Smooth muscle cell (in vitro differentiated cells): ENCODE measurements around the gene CPEB2. TPM values are rescaled to one million over a fixed set of nuclear protein-coding genes. Genes with fewer than 3 reads are reported as not detected.
A peak's percentile ranks its signal among the peaks of the same experiment; 100 is the strongest.

ENCODE experiments used
- DNase-seq: peaks from one replicate; lab custom pipeline; 2025; ENCODE audit not compliant: unreplicated experiment; lab: John Stamatoyannopoulos, UW
- H2AFZ ChIP-seq: fragments of 200-600 bp; sonication (generic); 2 replicates; pipeline ENCODE4 v1.6.0; 2016; ENCODE audit warnings: antibody characterized with exemption, low read depth, mild to moderate bottlenecking
- H3F3A ChIP-seq: fragments of 200-600 bp; sonication (generic); 2 replicates; pipeline ENCODE4 v1.6.0; 2017; ENCODE audit warnings: antibody characterized with exemption, low read depth
- H3K27ac ChIP-seq: fragments of 200-600 bp; sonication (generic); 2 replicates; pipeline ENCODE4 v1.5.1; 2016; ENCODE audit warnings: low read depth, mild to moderate bottlenecking
- H3K27me3 ChIP-seq: fragments of 200-600 bp; sonication (generic); 2 replicates; pipeline ENCODE4 v1.6.1; 2016; ENCODE audit warnings: low read depth, mild to moderate bottlenecking
- H3K36me3 ChIP-seq: fragments of 200-600 bp; sonication (generic); 2 replicates; pipeline ENCODE4 v1.5.1; 2016; ENCODE audit warnings: low read depth
- H3K4me1 ChIP-seq: fragments of 200-600 bp; sonication (generic); 2 replicates; pipeline ENCODE4 v1.5.1; 2016; ENCODE audit warnings: low read depth
- H3K4me2 ChIP-seq: fragments of 200-600 bp; sonication (generic); 2 replicates; pipeline ENCODE4 v1.6.0; 2016; ENCODE audit warnings: mild to moderate bottlenecking
- H3K4me3 ChIP-seq: fragments of 200-600 bp; sonication (generic); 2 replicates; pipeline ENCODE4 v1.5.1; 2016; ENCODE audit warnings: mild to moderate bottlenecking
- H3K79me2 ChIP-seq: fragments of 200-600 bp; sonication (generic); 2 replicates; pipeline ENCODE4 v1.6.0; 2016; ENCODE audit warnings: low read depth, mild to moderate bottlenecking
- H3K9ac ChIP-seq: fragments of 200-600 bp; sonication (generic); 2 replicates; pipeline ENCODE4 v1.6.0; 2016; ENCODE audit warnings: low read depth
- H3K9me3 ChIP-seq: fragments of 200-600 bp; sonication (generic); replicated peaks from 2 replicates; pipeline ENCODE4 v1.5.1; 2016; ENCODE audit warnings: low read depth
- H4K20me1 ChIP-seq: fragments of 200-600 bp; sonication (generic); 2 replicates; pipeline ENCODE4 v1.6.0; 2016; ENCODE audit warnings: low read depth
- CTCF ChIP-seq: fragments of 200-600 bp; sonication (generic); IDR thresholded peaks from 2 replicates; pipeline ENCODE4 v1.5.1; 2017; ENCODE audit warnings: borderline replicate concordance, mild to moderate bottlenecking, antibody characterized with exemption; ENCODE audit not compliant: insufficient read depth, poor library complexity, severe bottlenecking
- WGBS: methylation state at CpG from one replicate; pipeline ENCODE4 v1.1.7; 2016; ENCODE audit warnings: low lambda C conversion rate; 5-methylcytosine and 5-hydroxymethylcytosine counted together
- polyA plus RNA-seq: library from polyadenylated mRNA; unstranded; fragments of >200 nt; fragmentation: Nextera tagmentation; extraction: Ambion mirVana; gene quantifications from 2 replicates; pipeline ENCODE4 v1.2.1, GENCODE V29; 2016
- total RNA-seq: library from RNA; depleted of rRNA; stranded (reverse); fragments of >200 nt; gene quantifications from 2 replicates; pipeline ENCODE4 v1.2.3, GENCODE V29; 2014

CPEB2 gene
- 30.9 and 35.4 TPM in 2 replicates for total RNA-seq
- 5.8 and 7.6 TPM in 2 replicates for polyA plus RNA-seq

- Histone ChIP-seq H3K79me2 (peaks cover 31% of the 10 kb centered on the region), H4K20me1 (peaks cover 32% of the 10 kb centered on the region), H3K36me3 (no peaks in the 10 kb centered on the region), H3K9ac (peak within 1 kb of the TSS; percentile 94), H3K4me2 (peak within 1 kb of the TSS; percentile 95), H2AFZ (peak within 1 kb of the TSS; percentile 83), H3K9me3 (no peaks in the 10 kb centered on the region), H3K27ac (peak within 1 kb of the TSS; percentile 98), H3K27me3 (no peaks in the 10 kb centered on the region), H3K4me3 (peak within 1 kb of the TSS; percentile 91), H3K4me1 (peaks cover 12% of the 10 kb centered on the region), H3F3A (peaks cover 5% of the 10 kb centered on the region)
- WGBS, result 2% methylated on average over 33 of the region's 104 CpGs
- DNase-seq, result peak; percentile 94
- TF ChIP-seq CTCF, result no peak
Observed at GRCh38 chr4:15001869-15002658, at the start of gene CPEB2. Gene CPEB2, plus strand, starts transcription at chr4:15002481. Its CDS starts 193 bp downstream, at chr4:15002674.

GRCh38 chr4:14958436-14958835 lies 43.8 kb upstream of the CPEB2 start:
- no peak overlapping the region for H3K4me3 ChIP-seq
- no peak overlapping the region for H3K27ac ChIP-seq
- H3K9ac ChIP-seq, result no peak overlapping the region

GRCh38 chr4:14961292-14961691 lies 41.0 kb upstream of the CPEB2 start:
- no peak overlapping the region for H3K4me2 ChIP-seq
- H4K20me1 ChIP-seq, result no peaks in the 10 kb centered on the region
- no peak overlapping the region for H2AFZ ChIP-seq
- H3K4me1 ChIP-seq, result no peaks in the 10 kb centered on the region
- H3K4me3 ChIP-seq, result no peak overlapping the region
- TF ChIP-seq CTCF, result no peak
- no peaks in the 10 kb centered on the region for H3F3A ChIP-seq
- no peak overlapping the region for H3K27ac ChIP-seq
- H3K9me3 ChIP-seq, result no peaks in the 10 kb centered on the region
- DNase-seq, result no peak
- H3K9ac ChIP-seq, result no peak overlapping the region
- no peaks in the 10 kb centered on the region for H3K36me3 ChIP-seq
- peaks cover 3% of the 10 kb centered on the region for H3K27me3 ChIP-seq
- no peaks in the 10 kb centered on the region for H3K79me2 ChIP-seq

More at GRCh38 chr4:14958436-14958835, 43.8 kb upstream of the CPEB2 start:
- no peaks in the 10 kb centered on the region for H3K27me3 ChIP-seq
- H3K79me2 ChIP-seq, result no peaks in the 10 kb centered on the region
- H3K4me1 ChIP-seq, result no peaks in the 10 kb centered on the region
- no peak for TF ChIP-seq CTCF
- H3K9me3 ChIP-seq, result no peaks in the 10 kb centered on the region
- H4K20me1 ChIP-seq, result no peaks in the 10 kb centered on the region
- no peaks in the 10 kb centered on the region for H3K36me3 ChIP-seq
- H3F3A ChIP-seq, result no peaks in the 10 kb centered on the region
- no peak for DNase-seq
- no peak overlapping the region for H3K4me2 ChIP-seq
- H2AFZ ChIP-seq, result no peak overlapping the region
- 62% methylated on average over 3 of the region's 3 CpGs for WGBS

GRCh38 chr4:14965071-14965470 lies 37.2 kb upstream of the CPEB2 start:
- H3K79me2 ChIP-seq, result no peaks in the 10 kb centered on the region
- no peak for TF ChIP-seq CTCF
- no peaks in the 10 kb centered on the region for H4K20me1 ChIP-seq
- no peak overlapping the region for H3K27ac ChIP-seq
- peaks cover 3% of the 10 kb centered on the region for H3K27me3 ChIP-seq
- H3K36me3 ChIP-seq, result no peaks in the 10 kb centered on the region
- H3K4me3 ChIP-seq, result no peak overlapping the region
- no peak overlapping the region for H3K4me2 ChIP-seq
- no peaks in the 10 kb centered on the region for H3F3A ChIP-seq
- H3K9ac ChIP-seq, result no peak overlapping the region
- no peak overlapping the region for H2AFZ ChIP-seq
- no peaks in the 10 kb centered on the region for H3K4me1 ChIP-seq
- no peak for DNase-seq
- H3K9me3 ChIP-seq, result no peaks in the 10 kb centered on the region
- 95% methylated on average over 1 of the region's 1 CpG for whole genome bisulfite sequencing
